GM18861 (cell line): Measurements from ENCODE around the gene FOXO3.
"Not testable (repeated sequence)": the region's sequence is repeated elsewhere in the genome, so short reads cannot be mapped to it uniquely, and the experiment has no call there.

Experiments used
- ATAC-seq: cut with Tn5 transposase; IDR thresholded peaks from one replicate; pipeline ENCODE4 v1.9.1; 2021; ENCODE audit not compliant: unreplicated experiment

Gene FOXO3

GRCh38 chr6:108555399-108556052 lies 5.2 kb upstream of the FOXO3 start:
- no peak for ATAC-seq

- no peak for ATAC-seq
These were observed 4.5 kb upstream of the FOXO3 start for GRCh38 chr6:108556250-108556649.

- no peak for ATAC-seq
These were observed 3.7 kb upstream of the FOXO3 start for GRCh38 chr6:108556866-108557493.

- no peak for ATAC-seq
These were observed 3.0 kb upstream of the FOXO3 start for GRCh38 chr6:108557494-108558371.

- peak; percentile 58 for ATAC-seq
These were observed 2.2 kb upstream of the FOXO3 start for GRCh38 chr6:108558372-108559096.

- ATAC-seq = peak; percentile 33
These were observed 1.4 kb upstream of the FOXO3 start for GRCh38 chr6:108559097-108559883.

GRCh38 chr6:108559884-108560462 lies 744 bp upstream of the FOXO3 start:
- no peak for ATAC-seq

- not testable (repeated sequence) for ATAC-seq
These were observed 561 bp downstream of the FOXO3 start for GRCh38 chr6:108561309-108561647.

- no peak for ATAC-seq
These were observed 1.2 kb downstream of the FOXO3 start for GRCh38 chr6:108561742-108562502.

GRCh38 chr6:108562503-108562993 lies 1.8 kb downstream of the FOXO3 start:
- ATAC-seq = no peak

GRCh38 chr6:108563292-108563691 lies 2.6 kb downstream of the FOXO3 start:
- ATAC-seq = no peak

- no peak for ATAC-seq
These were observed 3.5 kb downstream of the FOXO3 start for GRCh38 chr6:108564178-108564577.

- ATAC-seq = peak; percentile 76
These were observed 4.5 kb downstream of the FOXO3 start for GRCh38 chr6:108565091-108565766.

GRCh38 chr6:108565893-108566292 lies 5.2 kb downstream of the FOXO3 start:
- no peak for ATAC-seq

- ATAC-seq = no peak
These were observed 5.7 kb downstream of the FOXO3 start for GRCh38 chr6:108566406-108566805.

GRCh38 chr6:108568101-108568500 lies 7.4 kb downstream of the FOXO3 start:
- ATAC-seq = no peak

GRCh38 chr6:108568551-108569305 lies 8.0 kb downstream of the FOXO3 start:
- no peak for ATAC-seq

GRCh38 chr6:108570517-108570916 lies 9.8 kb downstream of the FOXO3 start:
- ATAC-seq = no peak
